ENCODE measurements around the gene LGR4. TPM values are rescaled to one million over a fixed set of nuclear protein-coding genes. Genes with fewer than 3 reads are reported as not detected.

Gene LGR4
- total and polyA plus RNA-seq, 2 of the 4 experiments (the other 2 are of a cell fraction) = 2.9 to 6.8 TPM

- TF ChIP-seq FOS (IDR thresholded peaks at IDR 0.05; ENCODE audit: low read depth, low read length) (no peak), CHD1 (IDR thresholded peaks at IDR 0.05; ENCODE audit: low read depth, low read length) (no peak)
Observed at GRCh38 chr11:27470826-27471588, 1.6 kb downstream of the LGR4 start (continued).

GRCh38 chr11:27470166-27470565 is 2.4 kb downstream of the LGR4 start:
- no peak overlapping the region for H2AK9ac ChIP-seq (replicated peaks; ENCODE audit: low read depth, low read length, poor library complexity)
- no peaks in the 10 kb centered on the region for H3K27me3 ChIP-seq (ENCODE audit: control insufficient read depth, insufficient read depth, low read length)
- no peak overlapping the region for H3K18ac ChIP-seq (ENCODE audit: low read depth, low read length)
- POLR2A ChIA-PET (ENCODE audit: unreplicated experiment) = no interaction called here
- H4K5ac ChIP-seq (ENCODE audit: low read depth, low read length) = no peak overlapping the region
- no peak overlapping the region for H3K4me3 ChIP-seq (ENCODE audit: insufficient read depth, low read depth, low read length)
- H4K20me1 ChIP-seq (ENCODE audit: insufficient read depth, low read length) = no peaks in the 10 kb centered on the region
- TF ChIP-seq CEBPB (IDR thresholded peaks at IDR 0.05; ENCODE audit: low read depth, low read length) = no peak
- TF ChIP-seq FOS (IDR thresholded peaks at IDR 0.05; ENCODE audit: low read depth, low read length) = no peak
- no peak for TF ChIP-seq MAFK (IDR thresholded peaks at IDR 0.05; ENCODE audit: low read depth, low read length)
- no peak for TF ChIP-seq RCOR1 (IDR thresholded peaks at IDR 0.05; ENCODE audit: insufficient replicate concordance, low read length)
- TF ChIP-seq NFE2L2 (IDR thresholded peaks at IDR 0.05; ENCODE audit: low read depth, low read length) = no peak
- TF ChIP-seq ELK1 (IDR thresholded peaks at IDR 0.05; ENCODE audit: borderline replicate concordance, low read depth, low read length) = no peak
- no peak for TF ChIP-seq CHD1 (IDR thresholded peaks at IDR 0.05; ENCODE audit: low read depth, low read length)
- no peak for TF ChIP-seq RFX5 (IDR thresholded peaks at IDR 0.05; ENCODE audit: low read depth, low read length)
- H3K9ac ChIP-seq (ENCODE audit: low read depth, low read length) = no peak overlapping the region
- H2AFZ ChIP-seq (replicated peaks; ENCODE audit: low read length, poor library complexity) = no peak overlapping the region
- no TSS peak for BruUV-seq (replicated peaks)
- ATAC-seq (ENCODE audit: low read depth) (no peak), DNase-seq (no peak)
- H2BK15ac ChIP-seq (ENCODE audit: low read depth, low read length) = no peak overlapping the region
- H2BK120ac ChIP-seq (ENCODE audit: low read depth, low read length) = no peak overlapping the region
- H2BK20ac ChIP-seq (ENCODE audit: low read depth, low read length) = no peak overlapping the region
- no peak overlapping the region for H3K23ac ChIP-seq (ENCODE audit: low read depth, low read length)
- H3K9me3 ChIP-seq (ENCODE audit: control insufficient read depth, insufficient read depth, low read length) = no peaks in the 10 kb centered on the region
- CTCF ChIA-PET = no interaction called here
- H3K56ac ChIP-seq (ENCODE audit: extremely low read depth, insufficient read depth, low read length) = no peak overlapping the region
- WGBS, 2 experiments (ENCODE audit: extremely low coverage in 2 of 2, insufficient read length in 1 of 2) = no CpG with 5 or more reads among the region's 3 CpGs
- H2BK5ac ChIP-seq (ENCODE audit: low read depth, low read length, poor library complexity, severe bottlenecking) = no peak overlapping the region
- peaks cover 7% of the 10 kb centered on the region for H3K4me1 ChIP-seq (ENCODE audit: control insufficient read depth, insufficient read depth, low read length)
- no peak overlapping the region for H4K91ac ChIP-seq (ENCODE audit: insufficient read depth, low read depth, low read length)
- H4K8ac ChIP-seq (ENCODE audit: low read depth in 2 of 2, low read length in 2 of 2) = no peak overlapping the region
- no peak overlapping the region for H3K4ac ChIP-seq (ENCODE audit: low read depth, low read length)
- in situ Hi-C loops (cut with MboI; ENCODE audit: low sequenced_read_pairs) (no loop called here), intact Hi-C loops (cut with micrococcal nuclease) (loop anchor here (5.0 kb wide), 3 partner anchors 73 to 173 kb away; partner anchors contain the start of gene CCDC34), dilution Hi-C loops (cut with HindIII; ENCODE audit: low sequenced_read_pairs, unreplicated experiment) (no loop called here)
- H2AK5ac ChIP-seq (ENCODE audit: low read depth, low read length) = no peak overlapping the region
- peaks cover 18 to 20% of the 10 kb centered on the region in 2 experiments; a peak in 3 of 4 replicates for H3K79me1 ChIP-seq (ENCODE audit: low read depth in 1 of 2, low read length in 2 of 2)
- no peak overlapping the region for H3K14ac ChIP-seq (replicated peaks; ENCODE audit: low read depth, low read length)
- H3K9me1 ChIP-seq (ENCODE audit: insufficient read depth, low read length) = no peaks in the 10 kb centered on the region
- no peaks in the 10 kb centered on the region for H3K36me3 ChIP-seq (ENCODE audit: control insufficient read depth, insufficient read depth, low read length)
- no peak overlapping the region for H3K27ac ChIP-seq (ENCODE audit: insufficient read depth, low read length)
- 0 out of 2 replicates have a peak overlapping the region, but pooled peaks have one; percentile 12 for H3K4me2 ChIP-seq (ENCODE audit: low read depth, low read length)

All from IMR-90 (cell line).